COR-L47 (cell line): Measurements from ENCODE around the gene WDHD1.
"Not testable (repeated sequence)": the region's sequence is repeated elsewhere in the genome, so short reads cannot be mapped to it uniquely, and the experiment has no call there.

Source experiments
- DNase-seq: peaks from one replicate; lab custom pipeline; 2025; lab: John Stamatoyannopoulos, UW

The WDHD1 gene

GRCh38 chr14:54952803-54953202 lies 74.1 kb downstream of the WDHD1 start:
- not testable (repeated sequence) for DNase-seq

- no peak for DNase-seq
Measured at GRCh38 chr14:54947230-54947629, 79.7 kb downstream of the WDHD1 start.

- DNase-seq, result no peak
Measured at GRCh38 chr14:54946500-54946899, 80.4 kb downstream of the WDHD1 start.

GRCh38 chr14:54944737-54945391 lies 82.0 kb downstream of the WDHD1 start:
- no peak for DNase-seq

- DNase-seq, result no peak
Measured at GRCh38 chr14:54942913-54943312, 84.0 kb downstream of the WDHD1 start.

- DNase-seq, result no peak
Measured at GRCh38 chr14:54936816-54937215, 90.1 kb downstream of the WDHD1 start.

GRCh38 chr14:54935958-54936357 lies 90.9 kb downstream of the WDHD1 start:
- no peak for DNase-seq

GRCh38 chr14:54935100-54935499 lies 91.8 kb downstream of the WDHD1 start:
- no peak for DNase-seq

- no peak for DNase-seq
Measured at GRCh38 chr14:54933006-54933405, 93.9 kb downstream of the WDHD1 start.

GRCh38 chr14:54931598-54932340 lies 95.1 kb downstream of the WDHD1 start:
- DNase-seq, result no peak

- no peak for DNase-seq
Measured at GRCh38 chr14:54931101-54931500, 95.8 kb downstream of the WDHD1 start.

- no peak for DNase-seq
Measured at GRCh38 chr14:54929556-54929955, 97.3 kb downstream of the WDHD1 start.

- DNase-seq, result no peak
Measured at GRCh38 chr14:54928216-54928615, 98.7 kb downstream of the WDHD1 start.

GRCh38 chr14:54927551-54927950 lies 99.3 kb downstream of the WDHD1 start:
- DNase-seq, result no peak

- not testable (repeated sequence) for DNase-seq
Measured at GRCh38 chr14:54926570-54926969, 100.3 kb downstream of the WDHD1 start.

- no peak for DNase-seq
Measured at GRCh38 chr14:54922598-54922997, 104.3 kb downstream of the WDHD1 start.

- DNase-seq, result peak; percentile 39
Measured at GRCh38 chr14:54920052-54920451, 106.8 kb downstream of the WDHD1 start.

GRCh38 chr14:54919330-54919729 lies 107.6 kb downstream of the WDHD1 start:
- DNase-seq, result no peak

- DNase-seq, result no peak
Measured at GRCh38 chr14:54918427-54918826, 108.5 kb downstream of the WDHD1 start.

- DNase-seq, result no peak
Measured at GRCh38 chr14:54916101-54916500, 110.8 kb downstream of the WDHD1 start.

- no peak for DNase-seq
Measured at GRCh38 chr14:54909817-54910558, 116.9 kb downstream of the WDHD1 start.

- not testable (repeated sequence) for DNase-seq
Measured at GRCh38 chr14:54908973-54909372, 117.9 kb downstream of the WDHD1 start.

GRCh38 chr14:54908190-54908589 lies 118.7 kb downstream of the WDHD1 start:
- no peak for DNase-seq
